Astrocyte (in vitro differentiated cells and primary cell): Measurements from ENCODE around the gene RASA1. TPM values are rescaled to one million over a fixed set of nuclear protein-coding genes. Genes with fewer than 3 reads are reported as not detected.

ENCODE experiments used
- DNase-seq: peaks from one replicate; pipeline ENCODE4 v3.0.0-alpha.2; 2010; ENCODE audit warnings: low read depth
- FAIRE-seq: peaks from 2 replicates; lab custom pipeline; 2011; peaks lifted over from hg19 to GRCh38; lab: Jason Lieb, UNC
- H2AFZ ChIP-seq: 2 replicates; pipeline ENCODE4 v1.6.0; 2012; ENCODE audit warnings: low read depth, low read length, inconsistent platforms
- H3K27ac ChIP-seq: 2 replicates; pipeline ENCODE4 v1.5.1; 2011; ENCODE audit warnings: low read depth, low read length, inconsistent platforms
- H3K27me3 ChIP-seq: 2 replicates; pipeline ENCODE4 v1.6.0; 2011; ENCODE audit warnings: low read length, inconsistent platforms; ENCODE audit not compliant: insufficient read depth
- H3K36me3 ChIP-seq: 2 replicates; pipeline ENCODE4 v1.5.1; 2011; ENCODE audit warnings: low read length, inconsistent platforms; ENCODE audit not compliant: insufficient read depth
- H3K4me1 ChIP-seq: 2 replicates; pipeline ENCODE4 v1.5.1; 2011; ENCODE audit warnings: low read length, inconsistent platforms; ENCODE audit not compliant: insufficient read depth
- H3K4me2 ChIP-seq: 2 replicates; pipeline ENCODE4 v1.6.0; 2012; ENCODE audit warnings: low read length, inconsistent platforms
- H3K4me3 ChIP-seq: 2 replicates; pipeline ENCODE4 v1.5.1; 2011; ENCODE audit warnings: low read depth, mild to moderate bottlenecking, low read length, inconsistent platforms; ENCODE audit not compliant: insufficient read depth
- H3K79me2 ChIP-seq: 2 replicates; pipeline ENCODE4 v1.6.0; 2012; ENCODE audit warnings: mild to moderate bottlenecking, low read length, inconsistent platforms; ENCODE audit not compliant: insufficient read depth
- H3K9ac ChIP-seq: 2 replicates; pipeline ENCODE4 v1.6.0; 2012; ENCODE audit warnings: mild to moderate bottlenecking, low read length, inconsistent platforms
- H3K9me3 ChIP-seq: 2 replicates; pipeline ENCODE4 v1.5.1; 2012; ENCODE audit warnings: low read depth, mild to moderate bottlenecking, low read length, inconsistent platforms; ENCODE audit not compliant: insufficient read depth
- H4K20me1 ChIP-seq: 2 replicates; pipeline ENCODE4 v1.6.0; 2012; ENCODE audit warnings: low read length, inconsistent platforms; ENCODE audit not compliant: insufficient read depth
- H3K27ac Mint-ChIP-seq: one replicate; pipeline ENCODE4 v1.8.0; 2021; ENCODE audit warnings: mild to moderate bottlenecking, mixed read lengths; ENCODE audit not compliant: unreplicated experiment
- H3K27me3 Mint-ChIP-seq: one replicate; pipeline ENCODE4 v1.8.0; 2021; ENCODE audit warnings: low read depth, mixed read lengths; ENCODE audit not compliant: unreplicated experiment
- H3K36me3 Mint-ChIP-seq: one replicate; pipeline ENCODE4 v1.8.0; 2021; ENCODE audit warnings: low read depth, mixed read lengths; ENCODE audit not compliant: unreplicated experiment
- H3K4me1 Mint-ChIP-seq: one replicate; pipeline ENCODE4 v1.8.0; 2021; ENCODE audit warnings: low read depth, mixed read lengths; ENCODE audit not compliant: unreplicated experiment
- H3K4me3 Mint-ChIP-seq: one replicate; pipeline ENCODE4 v1.8.0; 2021; ENCODE audit warnings: mild to moderate bottlenecking, moderate library complexity, mixed read lengths; ENCODE audit not compliant: unreplicated experiment
- H3K9me3 Mint-ChIP-seq: one replicate; pipeline ENCODE4 v1.8.0; 2021; ENCODE audit warnings: mild to moderate bottlenecking, mixed read lengths; ENCODE audit not compliant: unreplicated experiment
- CTCF ChIP-seq: IDR thresholded peaks from 2 replicates; pipeline ENCODE4 v1.5.1; 2011; ENCODE audit warnings: low read depth, mild to moderate bottlenecking, inconsistent platforms, low read length, moderate library complexity; ENCODE audit not compliant: insufficient read depth
- EZH2 ChIP-seq: IDR thresholded peaks from 2 replicates; pipeline ENCODE4 v1.6.1; 2012; ENCODE audit warnings: mild to moderate bottlenecking, low read length, inconsistent platforms; ENCODE audit not compliant: insufficient read depth
- total RNA-seq: library from RNA; stranded (reverse); gene quantifications from 2 replicates; pipeline ENCODE4 v1.2.1, GENCODE V29; 2021

The RASA1 gene
- total RNA-seq, 1 donor from 2014 or later, result 62.8 TPM

- Histone ChIP-seq H3K9ac (no peak overlapping the region), H3K36me3 (peaks cover 64% of the 10 kb centered on the region), H2AFZ (no peak overlapping the region), H3K9me3 (no peaks in the 10 kb centered on the region), H3K79me2 (peaks cover 45% of the 10 kb centered on the region), H3K4me1 (no peaks in the 10 kb centered on the region), H3K4me2 (no peak overlapping the region), H3K4me3 (no peak overlapping the region), H3K27ac (no peak overlapping the region), H4K20me1 (peaks cover 23% of the 10 kb centered on the region), H3K27me3 (no peaks in the 10 kb centered on the region)
- H3K27ac Mint-ChIP-seq, result no peak overlapping the region
- DNase-seq (no peak), FAIRE-seq (no peak)
- TF ChIP-seq CTCF (no peak), EZH2 (no peak)
- H3K4me1 Mint-ChIP-seq, result peaks cover 11% of the 10 kb centered on the region
- no peaks in the 10 kb centered on the region for H3K9me3 Mint-ChIP-seq
- peaks cover 16% of the 10 kb centered on the region for H3K36me3 Mint-ChIP-seq
- H3K27me3 Mint-ChIP-seq, result no peaks in the 10 kb centered on the region
- H3K4me3 Mint-ChIP-seq, result no peak overlapping the region
Observed at GRCh38 chr5:87401626-87402025, 133.9 kb downstream of the RASA1 start.

GRCh38 chr5:87403409-87403808 is 135.7 kb downstream of the RASA1 start:
- Mint-ChIP-seq H3K9me3 (no peaks in the 10 kb centered on the region), H3K27ac (no peak overlapping the region), H3K36me3 (peaks cover 14% of the 10 kb centered on the region), H3K4me1 (peaks cover 11% of the 10 kb centered on the region), H3K4me3 (no peak overlapping the region), H3K27me3 (no peaks in the 10 kb centered on the region)
- no peak overlapping the region for H3K9ac ChIP-seq
- H3K27ac ChIP-seq, result no peak overlapping the region
- TF ChIP-seq EZH2 (no peak), CTCF (no peak)
- H3K4me1 ChIP-seq, result no peaks in the 10 kb centered on the region
- peaks cover 74% of the 10 kb centered on the region for H3K36me3 ChIP-seq
- FAIRE-seq (no peak), DNase-seq (no peak)
- no peaks in the 10 kb centered on the region for H3K9me3 ChIP-seq
- H3K79me2 ChIP-seq, result peaks cover 49% of the 10 kb centered on the region
- no peak overlapping the region for H2AFZ ChIP-seq
- H4K20me1 ChIP-seq, result peaks cover 29% of the 10 kb centered on the region
- no peaks in the 10 kb centered on the region for H3K27me3 ChIP-seq
- no peak overlapping the region for H3K4me3 ChIP-seq
- no peak overlapping the region for H3K4me2 ChIP-seq

GRCh38 chr5:87403899-87404298 is 136.2 kb downstream of the RASA1 start:
- Mint-ChIP-seq H3K4me1 (peaks cover 10% of the 10 kb centered on the region), H3K36me3 (peaks cover 14% of the 10 kb centered on the region), H3K9me3 (no peaks in the 10 kb centered on the region), H3K27me3 (no peaks in the 10 kb centered on the region), H3K4me3 (no peak overlapping the region), H3K27ac (no peak overlapping the region)
- TF ChIP-seq EZH2 (no peak), CTCF (no peak)
- H3K4me3 ChIP-seq, result no peak overlapping the region
- no peaks in the 10 kb centered on the region for H3K27me3 ChIP-seq
- no peak overlapping the region for H2AFZ ChIP-seq
- no peaks in the 10 kb centered on the region for H3K9me3 ChIP-seq
- H3K36me3 ChIP-seq, result peaks cover 78% of the 10 kb centered on the region
- no peak overlapping the region for H3K27ac ChIP-seq
- DNase-seq (no peak), FAIRE-seq (no peak)
- peaks cover 54% of the 10 kb centered on the region for H3K79me2 ChIP-seq
- peaks cover 29% of the 10 kb centered on the region for H4K20me1 ChIP-seq
- H3K4me1 ChIP-seq, result no peaks in the 10 kb centered on the region
- no peak overlapping the region for H3K9ac ChIP-seq
- H3K4me2 ChIP-seq, result no peak overlapping the region
